Stimulated activated CD8-positive, alpha-beta memory T cell treated with anti-CD3 and anti-CD28 coated beads, Interleukin-15, amount 100 ng/mL, for 1 hour (primary cell): ENCODE measurements around the gene MCEMP1.

Source experiments
- DNase-seq: peaks from one replicate; pipeline ENCODE4 v3.0.0-alpha.2; 2020; ENCODE audit warnings: low read depth

The MCEMP1 gene

GRCh38 chr19:7697721-7698287 is 20.9 kb downstream of the MCEMP1 start:
- DNase-seq: no peak

DNA sequence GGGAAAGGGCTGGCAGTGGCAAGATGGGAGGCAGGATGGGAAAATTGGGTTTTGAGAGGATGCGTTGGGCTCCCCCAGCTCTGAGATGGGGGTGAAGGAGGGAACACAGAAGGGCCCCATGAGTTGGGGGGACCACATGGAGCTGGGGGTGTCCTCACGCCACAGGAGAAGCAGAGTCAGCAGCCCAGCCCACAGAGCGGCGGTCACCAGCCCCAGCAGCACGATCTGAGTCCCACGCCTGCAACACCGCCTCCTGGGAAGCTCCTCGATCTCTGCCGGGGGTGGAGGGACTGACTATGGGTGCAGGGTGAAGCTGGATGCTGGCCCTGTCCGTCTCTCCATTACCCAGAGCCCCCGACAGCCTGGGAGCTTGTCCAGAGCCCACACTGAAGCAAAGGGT is 21.7 kb downstream of the MCEMP1 start:
- DNase-seq: no peak

DNA sequence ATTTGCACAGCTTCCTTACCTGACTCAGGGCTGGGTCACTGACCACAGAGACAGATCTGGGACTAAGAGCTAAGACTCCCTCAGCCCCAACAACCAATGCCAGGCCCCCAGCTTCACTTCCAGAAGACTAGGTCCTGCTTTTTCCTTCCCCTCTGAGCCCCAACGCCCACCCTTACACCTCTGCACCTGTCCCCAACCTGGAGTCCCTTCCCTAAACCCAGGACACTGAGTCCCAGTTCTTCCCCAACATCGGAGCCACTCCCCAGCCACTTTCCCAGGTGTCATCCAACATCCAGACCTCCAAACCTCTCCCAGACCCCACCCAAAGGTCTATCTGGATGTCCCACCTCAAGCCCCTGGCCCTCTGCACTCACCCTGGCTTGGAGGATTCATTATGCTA is 22.1 kb downstream of the MCEMP1 start:
- no peak for DNase-seq

DNA sequence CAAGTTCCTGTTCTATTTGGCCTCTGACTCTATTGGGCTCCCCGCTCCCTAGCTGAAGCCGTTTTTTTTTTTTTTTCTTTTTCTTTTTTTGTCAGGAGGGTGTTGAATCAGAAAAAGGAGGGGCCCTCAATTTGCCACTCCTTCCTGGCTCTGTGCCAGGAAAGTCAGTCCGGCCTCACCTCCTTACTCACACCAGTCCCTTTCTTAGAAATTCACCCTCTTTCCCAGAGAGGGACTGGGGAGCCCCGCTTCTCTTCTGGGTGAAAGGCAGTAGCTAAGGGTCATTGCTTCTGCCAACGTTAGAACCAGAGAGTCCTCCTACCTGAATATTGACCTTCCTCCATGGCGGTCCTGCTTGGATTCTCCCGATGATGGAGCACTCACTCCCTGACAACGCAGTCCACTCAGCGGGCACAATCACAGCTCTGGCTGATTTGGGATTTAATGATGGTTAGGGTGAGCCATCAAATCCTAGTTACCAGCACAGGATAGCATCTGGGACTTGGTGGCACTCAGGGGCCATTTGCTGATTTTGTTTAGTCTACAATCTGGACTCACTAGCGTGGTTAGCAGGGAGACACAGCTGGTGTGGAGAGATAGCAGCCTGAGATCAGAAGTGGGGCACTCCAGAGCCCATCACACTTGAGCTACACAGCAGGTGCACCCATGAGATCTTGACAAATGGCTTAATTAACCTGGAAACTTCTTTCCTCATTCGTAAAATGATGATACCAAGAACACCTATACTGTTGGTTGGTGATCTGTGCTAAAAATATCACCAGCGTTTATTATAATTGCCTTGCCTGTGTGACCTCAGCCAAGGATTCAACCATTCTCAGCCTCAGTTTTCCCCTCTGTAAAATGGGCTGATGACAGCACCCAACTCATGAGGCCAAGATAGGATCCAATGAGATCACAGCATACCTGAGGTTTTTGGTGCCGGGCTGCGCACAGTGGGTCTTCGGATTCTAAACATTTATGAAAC is 22.8 kb downstream of the MCEMP1 start:
- DNase-seq: no peak

GRCh38 chr19:7701049-7701653 is 24.3 kb downstream of the MCEMP1 start:
- DNase-seq: no peak

GRCh38 chr19:7701654-7702457 is 25.0 kb downstream of the MCEMP1 start, which contains the start of gene FCER2:
Gene FCER2 (minus strand): TSS chr19:7702131. CDS start chr19:7699760, 2,371 bp downstream.
- no peak for DNase-seq

GRCh38 chr19:7703332-7703731 is 26.4 kb downstream of the MCEMP1 start:
- DNase-seq: no peak

- no peak for DNase-seq
These were observed 27.6 kb downstream of the MCEMP1 start for GRCh38 chr19:7704280-7705060.

- peak; percentile 35 for DNase-seq
These were observed 28.7 kb downstream of the MCEMP1 start for GRCh38 chr19:7705387-7706187.

GRCh38 chr19:7706188-7706954 is 29.5 kb downstream of the MCEMP1 start:
- DNase-seq: no peak

GRCh38 chr19:7706955-7707456 is 30.1 kb downstream of the MCEMP1 start:
- DNase-seq: no peak

- DNase-seq: no peak
These were observed 33.1 kb downstream of the MCEMP1 start for GRCh38 chr19:7709932-7710460.

DNA sequence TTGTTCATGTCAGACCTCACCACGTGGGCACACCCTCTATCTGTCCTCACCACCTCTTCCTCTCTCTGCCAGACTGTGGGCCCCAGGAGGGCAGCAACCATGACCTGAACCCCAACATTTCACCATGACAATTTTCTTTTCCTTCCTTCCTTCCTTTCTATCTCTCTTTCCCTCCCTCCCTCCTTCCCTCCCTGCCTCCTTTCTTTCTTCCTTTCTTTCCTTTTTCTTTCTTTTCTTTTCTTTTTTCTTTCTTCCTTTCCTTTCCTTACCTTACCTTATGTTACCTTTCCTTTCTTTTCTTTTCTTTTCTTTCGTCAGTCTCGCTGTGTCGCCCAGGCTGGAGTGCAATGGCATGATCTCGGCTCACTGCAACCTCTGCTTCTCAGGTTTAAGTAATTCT is 33.7 kb downstream of the MCEMP1 start:
- no peak for DNase-seq

GRCh38 chr19:7715671-7716070 is 38.8 kb downstream of the MCEMP1 start:
- DNase-seq: no peak

- DNase-seq: no peak
These were observed 39.9 kb downstream of the MCEMP1 start for GRCh38 chr19:7716762-7717161.

- DNase-seq: no peak
These were observed 41.8 kb downstream of the MCEMP1 start for GRCh38 chr19:7718668-7719067.

DNA sequence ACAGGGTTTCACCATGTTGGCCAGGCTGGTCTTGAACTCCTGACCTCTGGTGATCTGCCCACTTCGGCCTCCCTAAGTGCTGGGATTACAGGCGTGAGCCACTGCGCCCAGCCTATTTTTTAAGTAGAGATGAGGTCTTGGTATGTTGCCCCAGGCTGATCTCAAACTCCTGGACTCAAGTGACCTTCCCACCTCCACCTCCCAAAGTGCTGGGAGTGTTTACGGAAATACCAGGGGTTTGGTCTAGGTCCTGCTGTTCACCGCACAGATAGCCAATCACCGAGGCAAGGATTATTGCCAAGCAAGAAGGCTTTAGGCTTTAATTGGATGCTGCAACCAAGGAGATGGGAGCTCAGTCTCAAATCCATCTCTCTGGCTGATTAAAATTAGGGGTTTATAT is 43.5 kb downstream of the MCEMP1 start:
- DNase-seq: no peak

DNA sequence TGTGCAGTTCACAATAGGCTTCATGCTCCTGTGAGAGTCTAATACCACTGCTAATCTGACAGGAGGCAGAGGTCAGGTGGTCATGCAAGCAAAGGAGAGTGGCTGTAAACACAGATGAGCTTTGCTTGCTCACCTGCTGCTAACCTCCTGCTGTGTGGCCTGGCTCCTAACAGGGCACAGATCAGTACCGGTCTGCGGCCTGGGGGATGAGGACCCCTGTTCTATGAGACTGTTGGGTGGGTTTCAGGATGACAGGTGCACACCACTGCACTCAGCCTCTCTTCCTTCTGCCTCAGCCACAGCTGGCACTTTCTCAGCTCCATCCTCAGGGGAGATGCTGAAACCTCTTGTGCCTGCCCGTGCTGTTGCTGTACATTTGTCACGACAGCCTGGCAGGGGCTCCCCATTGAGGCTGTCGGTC is 45.4 kb downstream of the MCEMP1 start:
- no peak for DNase-seq

DNA sequence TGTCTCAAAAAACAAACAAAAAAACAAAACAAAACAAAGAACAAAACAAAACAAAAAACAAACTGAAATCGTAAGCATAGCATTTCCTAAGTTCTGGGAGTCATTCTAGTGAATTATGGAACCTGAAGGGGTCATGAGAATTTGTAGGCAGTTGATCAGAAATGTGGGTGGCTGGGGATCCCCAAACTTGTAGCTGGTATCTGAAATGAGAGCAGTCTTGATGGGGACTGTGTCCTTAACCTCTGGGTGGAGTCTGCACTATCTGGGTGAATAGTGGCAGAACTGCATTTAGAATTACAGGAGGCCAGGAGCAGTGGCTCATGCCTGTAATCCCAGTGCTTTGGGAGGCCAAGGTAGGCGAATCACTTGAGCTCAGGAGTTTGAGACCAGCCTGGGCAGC is 48.9 kb downstream of the MCEMP1 start:
- DNase-seq: no peak
